ENCODE results near the gene AFF3. TPM values are rescaled to one million over a fixed set of nuclear protein-coding genes. Genes with fewer than 3 reads are reported as not detected.

Gene AFF3
- total and polyA plus RNA-seq, 2 of the 8 experiments (the other 6 are each of a cell fraction or from before 2014, with no cell fraction given): 0.27 to 3.0 TPM

- Histone ChIP-seq H3K14ac (ENCODE audit: insufficient read length) (no peak overlapping the region), H4K20me1 (replicated peaks in 1 of 2; ENCODE audit: control insufficient read depth in 1 of 2, insufficient read depth in 2 of 2, low read length in 2 of 2) (no peaks in the 10 kb centered on the region), H3K4me1 (replicated peaks in 1 of 4; ENCODE audit: control insufficient read depth in 3 of 4, insufficient read depth in 4 of 4, low read length in 3 of 4) (no peaks in the 10 kb centered on the region), H3K79me1 (ENCODE audit: low read depth, low read length) (no peaks in the 10 kb centered on the region), H4K8ac (ENCODE audit: extremely low read depth, insufficient read depth, low read length) (peak overlapping the region; percentile 48), H3K27ac (ENCODE audit: low read depth, low read length) (no peak overlapping the region), H2BK15ac (ENCODE audit: low read length) (no peak overlapping the region), H3K18ac (ENCODE audit: extremely low read depth, low read length) (no peak overlapping the region), H3K4ac (replicated peaks; ENCODE audit: insufficient read length, low read depth, low read length) (no peak overlapping the region), H4K91ac (replicated peaks; ENCODE audit: insufficient read length, low read length) (no peak overlapping the region), H2AK5ac (ENCODE audit: low read depth, low read length) (no peak overlapping the region), H3K4me2 (ENCODE audit: insufficient read depth in 1 of 2, low read depth in 2 of 2, low read length in 2 of 2) (no peak overlapping the region), H3K56ac (replicated peaks; ENCODE audit: insufficient read length, low read depth, low read length) (no peak overlapping the region), H2BK12ac (ENCODE audit: low read depth, low read length) (no peak overlapping the region), H3K23me2 (ENCODE audit: low read depth, low read length) (no peaks in the 10 kb centered on the region), H3K9ac (replicated peaks in 1 of 4; ENCODE audit: extremely low read depth in 1 of 4, low read depth in 3 of 4, low read length in 3 of 4) (no peak overlapping the region), H2BK20ac (ENCODE audit: low read length) (no peak overlapping the region), H3K79me2 (ENCODE audit: control insufficient read depth in 1 of 2, insufficient read depth in 2 of 2, low read length in 2 of 2) (no peaks in the 10 kb centered on the region), H3K27me3 (replicated peaks in 1 of 4; ENCODE audit: control insufficient read depth in 3 of 4, extremely low read depth in 1 of 4, insufficient read depth in 3 of 4, low read length in 3 of 4) (no peaks in the 10 kb centered on the region), H2BK5ac (ENCODE audit: low read depth, low read length) (no peak overlapping the region), H3K36me3 (ENCODE audit: control insufficient read depth in 2 of 4, insufficient read depth in 4 of 4, low read length in 3 of 4) (no peaks in the 10 kb centered on the region), H3K4me3 (ENCODE audit: extremely low read depth in 1 of 4, insufficient read depth in 2 of 4, low read depth in 3 of 4, low read length in 4 of 4) (no peak overlapping the region), H3K23ac (ENCODE audit: insufficient read length) (no peak overlapping the region), H2BK120ac (replicated peaks; ENCODE audit: low read depth, low read length) (no peak overlapping the region), H2AFZ (ENCODE audit: low read length) (no peak overlapping the region), H4K5ac (ENCODE audit: insufficient read length, low read depth, low read length) (no peak overlapping the region), H3K9me3 (ENCODE audit: insufficient read depth in 2 of 2, low read depth in 1 of 2, low read length in 1 of 2) (no peaks in the 10 kb centered on the region)
- DNase-seq (ENCODE audit: low read depth in 1 of 2, low spot score in 2 of 2) (no peak), FAIRE-seq (no peak)
- POLR2A ChIA-PET (ENCODE audit: partially characterized antibody): no interaction called here
- CTCF ChIA-PET (ENCODE audit: partially characterized antibody): no interaction called here
- TF ChIP-seq RXRA (IDR thresholded peaks at IDR 0.05; ENCODE audit: insufficient read depth, low read depth, low read length) (no peak), SP1 (IDR thresholded peaks at IDR 0.05; ENCODE audit: low read depth, low read length) (no peak), RFX5 (IDR thresholded peaks at IDR 0.05; ENCODE audit: borderline replicate concordance, low read depth, low read length) (no peak), HDAC2 (IDR thresholded peaks at IDR 0.05; ENCODE audit: borderline replicate concordance in 1 of 2, low read depth in 2 of 2, low read length in 2 of 2) (no peak), SRF (IDR thresholded peaks at IDR 0.05; ENCODE audit: low read depth, low read length) (no peak), E2F6 (IDR thresholded peaks at IDR 0.05) (no peak), CHD2 (IDR thresholded peaks at IDR 0.05; ENCODE audit: low read length) (no peak), ASH2L (IDR thresholded peaks at IDR 0.05; ENCODE audit: low read length) (no peak), ATF3 (IDR thresholded peaks at IDR 0.05; ENCODE audit: insufficient read depth, low read depth, low read length) (no peak), RBBP5 (IDR thresholded peaks at IDR 0.05; ENCODE audit: borderline replicate concordance, low read depth, low read length) (no peak), JUN (IDR thresholded peaks at IDR 0.05; ENCODE audit: low read depth, low read length) (no peak), CEBPB (IDR thresholded peaks at IDR 0.05; ENCODE audit: low read depth, low read length) (no peak)
- 94% methylated on average over 14 of the region's 14 CpGs; no CpG with 5 or more reads in 1 of the 2 experiments for WGBS, 2 experiments (ENCODE audit: extremely low coverage in 1 of 2, insufficient coverage in 1 of 2, insufficient read length in 1 of 2, insufficient replicate concordance in 2 of 2, low coverage in 1 of 2, low lambda C conversion rate in 2 of 2, missing lambda C conversion rate in 1 of 2)
Observed at GRCh38 chr2:99786636-99787390, 355.6 kb downstream of the AFF3 start.
